GM19452 (cell line): ENCODE data around the gene TASP1.

ENCODE experiments used
- ATAC-seq: cut with Tn5 transposase; IDR thresholded peaks from one replicate; pipeline ENCODE4 v1.9.1; 2021; ENCODE audit not compliant: unreplicated experiment

The TASP1 gene

DNA sequence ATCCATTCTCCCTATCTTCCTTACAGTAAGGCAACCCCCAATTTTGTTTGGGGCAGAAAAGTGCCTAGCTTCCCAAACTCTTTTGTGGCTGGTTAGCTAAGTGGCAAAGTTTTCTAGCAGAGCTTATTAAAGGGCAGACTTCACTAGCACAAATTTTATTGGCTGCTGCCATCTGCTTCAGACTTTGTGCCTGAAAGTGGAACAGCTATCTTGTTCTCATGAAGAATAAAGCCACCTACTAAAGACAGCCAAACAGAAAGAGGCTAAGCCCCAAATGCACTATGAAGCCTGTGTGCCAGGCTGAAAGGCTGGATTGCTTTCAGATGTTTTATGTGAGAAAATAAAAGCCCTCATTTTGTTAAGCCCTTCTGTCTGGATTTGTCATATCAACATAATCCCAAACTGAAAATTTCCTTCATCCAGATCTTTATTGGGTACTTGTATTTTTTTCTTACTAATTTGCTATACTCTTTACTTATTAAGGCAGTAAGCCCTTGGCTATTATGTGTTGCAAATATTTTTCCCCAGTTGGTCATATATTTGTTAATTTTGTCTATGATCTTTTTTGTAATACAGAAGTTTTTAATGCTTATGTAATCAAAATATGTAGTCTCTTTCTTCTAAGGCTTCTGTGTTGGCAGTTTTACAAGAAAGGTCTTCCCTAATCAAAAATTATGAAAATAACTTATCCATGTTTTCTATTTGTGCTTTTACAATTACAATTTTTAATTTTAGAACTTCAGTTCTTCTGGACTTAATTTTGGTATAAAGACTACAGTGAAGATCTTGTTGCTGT, 191.1 kb downstream of the TASP1 start:
- ATAC-seq = no peak

DNA sequence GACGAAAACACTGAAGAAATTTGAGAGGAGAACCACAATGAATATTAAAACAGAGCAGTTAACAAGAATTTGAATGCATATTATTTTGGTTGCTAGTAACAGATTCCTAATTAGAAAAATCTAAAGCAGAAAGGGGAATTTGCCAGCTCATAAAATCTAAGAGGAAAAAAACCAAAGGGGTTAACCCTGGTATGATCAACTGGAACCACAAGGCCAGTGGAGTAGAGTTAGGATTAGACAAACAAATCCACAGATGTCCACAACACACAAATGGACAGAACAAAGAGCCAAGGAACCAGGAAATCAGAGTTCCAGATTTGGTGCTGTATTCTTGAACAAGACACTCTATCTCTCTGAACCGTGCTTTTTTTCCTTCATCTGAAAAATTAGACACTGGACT, 195.0 kb downstream of the TASP1 start:
- no peak for ATAC-seq

DNA sequence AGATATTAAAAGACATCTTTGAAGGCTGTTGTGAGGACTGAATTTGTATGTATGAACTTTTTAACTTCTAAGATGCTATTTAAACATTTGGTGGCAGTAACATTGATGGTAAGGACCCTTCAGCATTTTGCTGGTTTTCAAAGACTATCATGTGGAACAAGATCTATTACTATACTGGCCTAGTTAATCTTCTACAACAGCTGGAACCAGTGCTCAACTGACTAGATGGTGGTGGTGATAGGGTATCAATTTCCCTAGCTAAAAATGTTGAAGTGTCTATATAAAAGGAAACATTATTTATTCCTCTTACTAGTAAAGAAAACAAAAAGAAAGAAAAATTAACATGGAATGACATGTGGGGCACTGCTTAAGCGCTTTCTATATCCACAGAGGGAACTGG, 195.7 kb downstream of the TASP1 start:
- no peak for ATAC-seq

DNA sequence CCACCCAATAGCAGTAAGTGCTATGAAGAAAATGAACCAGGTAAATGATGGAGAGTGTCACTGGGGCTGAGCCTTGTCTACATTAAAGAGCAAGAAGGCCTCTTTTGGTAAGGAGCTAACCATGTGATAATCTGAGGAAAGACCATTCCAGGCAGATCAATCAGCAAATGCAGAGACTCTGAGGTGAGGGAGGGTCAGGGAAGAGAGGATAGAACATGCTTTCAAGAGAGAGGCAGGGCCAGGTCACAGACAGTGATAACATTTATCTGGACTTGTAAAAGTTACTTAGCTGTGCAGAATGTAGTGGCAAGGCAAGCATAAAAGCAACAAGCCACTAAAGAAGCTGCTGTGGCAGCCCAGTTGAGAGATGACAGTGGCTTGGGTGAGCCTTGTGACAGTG, 197.3 kb downstream of the TASP1 start:
- ATAC-seq = no peak

DNA sequence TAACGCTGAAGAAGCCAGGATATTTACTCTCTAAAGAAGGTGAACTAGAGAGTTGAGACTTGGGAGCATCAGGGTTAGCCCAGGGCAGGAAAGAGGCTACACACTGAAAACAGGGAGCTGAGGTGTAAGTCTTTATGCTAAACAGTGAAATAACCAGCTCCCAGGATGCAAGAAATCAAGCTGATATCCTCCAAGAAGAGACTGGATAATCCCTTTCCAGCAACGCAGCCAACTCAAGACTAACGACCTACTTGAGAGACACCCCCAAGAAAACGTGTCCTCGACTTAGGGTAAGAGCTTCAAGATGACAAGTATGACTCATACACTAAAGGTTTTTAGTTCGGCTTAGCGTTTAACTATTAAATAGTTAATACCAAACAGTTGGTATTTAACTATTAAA, 202.2 kb downstream of the TASP1 start:
- ATAC-seq = no peak

DNA sequence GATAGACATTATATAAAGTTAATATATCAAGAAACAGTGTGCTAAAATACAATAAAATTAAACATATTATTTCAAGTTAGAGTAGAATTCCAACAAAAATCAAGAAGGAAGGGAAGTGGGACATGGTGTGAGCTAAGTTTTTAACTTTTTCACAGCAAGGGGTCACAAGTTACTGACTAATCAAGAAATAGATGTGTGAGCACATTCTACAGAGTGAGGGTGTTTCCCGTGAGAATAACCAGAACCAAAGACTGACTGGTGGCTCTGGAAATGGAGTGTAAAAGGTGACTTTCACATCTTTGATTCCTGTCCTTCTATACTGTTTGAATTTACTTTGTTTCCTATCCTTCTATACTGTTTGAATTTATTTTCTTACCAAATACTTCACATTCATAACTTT, 206.6 kb downstream of the TASP1 start:
- ATAC-seq = no peak

DNA sequence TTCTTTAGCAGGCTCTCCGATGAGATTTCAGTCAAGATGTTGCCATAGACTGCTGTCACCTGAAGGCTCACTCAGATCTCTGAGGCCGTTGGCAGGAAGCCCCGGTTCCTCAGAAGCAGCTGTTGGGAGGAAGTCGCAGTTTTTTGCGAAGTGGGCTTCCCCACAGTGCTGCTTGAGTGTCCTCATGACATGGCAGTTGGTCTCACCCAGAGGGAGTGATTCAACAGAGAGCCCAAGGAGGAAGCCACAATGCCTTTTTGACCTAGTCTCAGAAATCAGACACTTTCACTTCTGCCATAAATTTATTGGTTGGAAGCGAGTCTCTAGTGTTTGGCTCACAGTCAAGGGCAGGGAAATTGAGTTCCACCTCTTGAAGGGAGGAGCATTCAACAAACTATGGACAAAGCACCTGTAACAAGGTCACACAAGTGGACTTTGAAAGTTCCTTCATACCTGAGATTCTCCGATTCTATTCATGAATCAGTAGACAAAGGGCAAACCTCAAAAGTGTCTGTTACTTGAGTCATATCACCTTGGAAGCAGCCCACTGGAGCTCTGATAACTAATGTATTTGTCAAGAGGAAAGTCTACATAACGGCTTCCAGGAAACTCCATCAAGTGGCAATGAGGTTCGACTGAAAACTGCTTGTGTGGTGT, 208.3 kb downstream of the TASP1 start:
- no peak for ATAC-seq

DNA sequence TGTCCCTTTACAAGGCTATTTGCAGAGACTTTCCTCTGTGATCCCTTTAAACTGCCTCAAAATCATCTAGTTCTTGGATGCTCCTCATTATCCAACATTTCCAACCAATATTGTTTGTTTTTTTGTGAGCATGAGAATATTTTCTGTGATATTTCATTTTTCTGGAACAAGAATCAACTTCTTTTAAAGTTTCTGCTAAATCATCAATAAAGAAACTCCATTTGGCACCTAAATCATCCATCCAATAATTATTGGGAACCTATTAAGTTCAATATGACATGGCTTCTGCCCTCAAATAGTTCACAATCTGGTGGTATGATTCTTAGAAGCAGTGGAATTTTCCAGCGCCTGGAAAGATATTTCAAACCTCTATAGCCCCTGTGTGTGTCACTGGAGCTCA, 210.0 kb downstream of the TASP1 start:
- no peak for ATAC-seq

DNA sequence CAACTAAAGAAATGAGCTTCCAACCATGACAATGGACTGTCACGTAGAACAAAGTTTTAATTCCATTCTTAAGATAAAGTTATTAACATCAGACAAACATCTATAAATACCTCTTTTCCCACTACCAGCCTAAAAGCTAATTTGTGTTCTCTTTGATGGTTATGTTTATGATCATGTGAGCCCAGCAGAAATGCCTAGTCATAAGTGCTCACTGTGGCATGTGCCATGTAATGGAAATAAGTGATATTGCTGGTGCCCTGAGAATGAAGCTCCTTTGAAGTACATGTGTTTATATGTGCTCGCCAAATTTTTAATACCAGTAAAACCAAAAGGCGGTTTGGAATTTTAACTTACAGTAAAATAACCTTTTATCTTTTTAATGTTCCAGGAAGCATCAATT, 211.9 kb downstream of the TASP1 start:
- ATAC-seq = no peak

DNA sequence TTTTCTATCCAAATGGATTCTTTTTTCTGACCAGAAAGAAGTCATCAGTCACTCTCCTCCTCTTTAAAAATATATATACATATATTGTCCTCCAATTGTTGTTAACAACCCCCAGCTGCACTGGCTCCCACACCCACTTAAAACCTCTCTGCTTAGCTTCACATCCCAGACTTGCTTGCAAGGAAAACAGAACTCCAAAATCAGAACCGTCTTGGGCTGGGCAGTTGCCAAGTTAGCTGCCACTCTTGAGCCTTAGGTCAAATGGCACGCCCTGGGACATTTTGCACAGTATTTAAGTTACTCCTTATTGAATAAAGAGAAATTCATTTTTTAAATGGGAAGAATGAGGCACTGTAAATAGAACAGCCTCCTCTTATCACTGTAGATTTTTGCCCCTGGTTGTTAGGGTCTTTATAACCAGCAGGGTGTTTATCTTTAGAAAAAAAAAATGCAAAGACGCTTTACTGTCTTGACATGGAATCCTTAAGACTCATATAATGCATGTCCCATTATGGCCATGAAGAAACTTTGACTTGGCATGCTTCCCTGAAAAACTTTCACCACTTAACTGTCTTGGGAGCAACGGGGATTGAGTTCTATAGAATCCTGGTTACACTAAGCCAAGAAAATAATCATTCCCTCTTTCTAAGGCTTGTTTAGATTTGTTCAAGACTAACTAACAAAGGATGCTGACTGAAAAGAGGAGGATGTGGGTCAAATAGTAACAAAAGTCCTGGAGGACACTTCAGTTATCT, 213.2 kb downstream of the TASP1 start:
- no peak for ATAC-seq

DNA sequence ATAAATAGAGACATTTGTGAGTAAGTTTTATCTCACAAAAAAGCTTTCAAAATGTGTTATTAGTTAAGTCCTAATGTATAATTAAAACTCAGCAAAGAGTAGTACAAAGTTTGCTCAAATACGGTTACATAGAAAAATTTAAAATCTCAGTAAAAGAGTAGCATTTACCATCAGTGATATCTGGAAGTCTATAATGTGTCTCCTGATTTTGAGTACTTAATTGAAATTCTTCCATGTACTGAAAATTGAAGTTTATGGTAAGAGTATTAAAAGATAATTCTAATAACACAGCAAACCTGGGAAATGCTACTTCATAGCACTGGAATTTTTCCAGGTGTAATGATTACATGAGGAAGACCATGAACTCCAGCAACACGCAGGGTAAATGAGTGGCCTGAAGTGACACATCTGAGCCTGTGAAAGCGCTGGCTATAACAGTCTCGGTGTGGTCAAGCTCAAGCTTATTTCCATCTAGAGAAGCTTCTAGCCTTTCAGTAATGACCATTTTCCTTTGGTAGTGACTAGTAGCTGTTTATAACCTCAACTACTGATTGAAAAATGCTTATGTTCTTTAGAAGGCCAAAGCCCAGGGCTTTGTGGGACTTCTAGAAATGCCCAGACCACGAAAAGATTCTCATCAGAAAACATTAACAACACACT, 214.4 kb downstream of the TASP1 start:
- no peak for ATAC-seq

DNA sequence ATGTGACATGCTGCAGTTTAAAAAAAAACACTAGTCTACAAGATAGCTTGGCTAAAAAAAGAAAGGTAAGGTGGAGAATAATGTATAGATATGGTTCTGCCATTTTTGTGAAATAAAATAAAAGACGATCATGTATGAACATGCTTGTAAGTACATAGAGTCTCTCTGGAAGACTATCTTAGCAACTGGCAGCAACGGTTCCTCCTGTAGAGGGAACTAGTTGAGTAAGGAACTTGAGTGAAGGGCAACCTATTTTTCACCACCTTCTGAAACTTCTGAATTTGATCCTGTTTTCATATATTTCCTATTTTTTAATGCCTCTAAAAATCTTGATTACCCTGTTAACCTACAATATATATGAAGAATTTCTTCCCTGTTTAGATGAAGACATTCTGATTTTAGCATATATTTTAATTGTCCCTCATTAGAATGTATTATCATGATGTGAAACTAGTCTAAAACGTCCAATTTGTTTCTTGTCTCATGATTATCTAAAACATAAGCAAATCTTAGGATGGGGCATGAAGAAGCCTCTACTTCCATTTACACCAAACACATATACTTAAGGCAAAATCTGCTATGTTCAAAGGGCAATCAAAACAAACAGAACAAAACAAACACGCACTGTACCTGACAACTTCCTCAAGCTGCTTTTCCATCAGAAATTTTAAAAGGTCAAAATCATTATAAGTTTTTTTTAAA, 215.1 kb downstream of the TASP1 start:
- no peak for ATAC-seq

DNA sequence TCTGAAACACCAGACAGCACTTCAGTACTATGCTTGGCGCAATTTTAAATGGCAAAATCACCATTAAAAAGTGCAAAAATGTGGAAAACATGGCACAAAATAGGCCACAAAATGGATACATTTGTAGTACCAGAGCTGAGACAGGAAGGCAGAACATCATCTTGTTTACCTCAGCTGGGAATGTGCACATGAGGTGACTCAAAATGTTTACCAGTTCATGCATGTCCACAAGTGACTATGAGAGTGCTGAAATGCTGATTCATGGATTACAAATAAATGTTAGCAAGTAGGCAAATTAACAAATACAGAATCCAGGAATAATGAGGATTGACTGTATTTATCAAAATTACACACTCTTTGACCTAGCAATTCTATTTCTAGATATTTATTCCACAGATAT, 216.1 kb downstream of the TASP1 start:
- no peak for ATAC-seq

DNA sequence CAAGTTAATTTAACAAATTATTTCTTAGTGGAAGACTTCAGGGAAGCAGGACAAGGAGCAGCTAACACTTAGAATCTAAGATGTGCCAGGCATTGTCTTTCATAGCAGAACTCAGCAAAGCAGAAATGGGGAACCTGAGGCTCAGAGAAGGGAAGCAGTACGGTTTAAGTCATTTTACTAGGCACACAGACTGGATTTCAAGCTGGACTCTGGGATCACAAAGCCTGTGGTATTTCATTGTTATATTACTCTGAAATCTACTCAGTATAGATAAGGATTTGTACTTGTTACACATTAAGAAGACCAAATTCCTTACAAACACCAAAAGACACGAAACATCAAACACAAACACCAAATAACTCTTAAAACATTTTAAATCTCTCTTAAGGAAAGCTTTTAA, 218.1 kb downstream of the TASP1 start:
- no peak for ATAC-seq

DNA sequence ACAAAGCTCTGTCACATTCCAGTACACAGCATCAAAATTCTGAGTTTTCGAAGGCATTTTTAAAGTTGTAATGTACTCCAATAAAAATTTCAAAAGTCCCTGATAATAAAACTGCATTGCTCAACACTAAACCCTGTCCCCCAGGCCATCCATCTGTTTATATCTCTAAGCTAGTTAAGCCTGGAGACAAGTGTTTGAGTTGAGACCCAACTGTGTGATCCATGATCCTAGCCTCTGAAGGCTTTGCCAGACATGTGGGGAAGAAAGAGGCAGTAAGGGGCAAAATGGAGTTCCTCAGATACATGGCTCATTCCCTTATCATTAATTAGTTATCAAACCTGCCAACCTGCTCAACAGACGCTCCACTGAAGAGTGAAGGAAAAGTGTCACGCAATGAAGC, 219.3 kb downstream of the TASP1 start:
- no peak for ATAC-seq

DNA sequence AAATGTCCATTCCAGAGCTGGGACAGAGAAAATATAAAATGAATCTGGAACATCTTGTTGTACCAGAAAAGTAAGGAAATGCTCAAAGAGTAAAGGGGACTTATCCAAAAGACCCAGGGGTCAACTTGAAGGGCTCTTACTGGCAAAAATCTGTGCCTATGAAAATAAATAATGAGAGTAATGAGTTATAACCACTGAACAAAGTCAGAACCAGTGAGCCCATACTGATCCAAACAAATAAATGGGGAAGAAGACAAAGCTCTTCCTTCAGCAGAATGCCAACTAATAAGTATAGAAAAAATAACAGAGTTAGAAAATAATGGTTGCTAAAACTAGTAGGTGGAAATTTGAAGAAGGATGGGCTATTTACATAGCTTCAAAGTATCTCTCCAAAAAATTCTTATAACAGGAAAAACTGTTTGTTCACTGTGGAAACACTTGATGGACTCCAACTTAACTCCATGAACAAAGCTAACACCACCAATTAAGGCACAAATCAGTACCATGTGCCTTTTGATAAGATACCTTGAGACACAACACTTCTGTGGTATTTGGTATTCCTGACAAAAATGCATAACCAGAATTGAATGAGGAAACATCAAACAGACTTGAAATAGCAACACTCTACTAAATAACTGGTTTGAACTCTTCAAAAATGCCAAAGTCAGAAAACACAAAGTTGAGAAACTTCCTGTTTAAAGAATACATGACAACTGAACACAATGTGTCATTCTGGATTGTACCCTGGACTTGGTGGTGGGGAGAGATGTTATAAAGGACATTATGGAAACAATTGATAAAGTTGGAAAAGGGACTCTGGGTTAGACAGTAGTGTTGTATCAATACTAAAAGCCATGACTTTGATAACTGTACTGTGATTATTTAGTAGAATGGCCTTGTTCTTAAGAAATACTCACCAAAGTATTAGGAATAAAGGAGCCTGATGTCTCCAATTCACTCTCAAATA, 220.2 kb downstream of the TASP1 start:
- ATAC-seq = no peak

DNA sequence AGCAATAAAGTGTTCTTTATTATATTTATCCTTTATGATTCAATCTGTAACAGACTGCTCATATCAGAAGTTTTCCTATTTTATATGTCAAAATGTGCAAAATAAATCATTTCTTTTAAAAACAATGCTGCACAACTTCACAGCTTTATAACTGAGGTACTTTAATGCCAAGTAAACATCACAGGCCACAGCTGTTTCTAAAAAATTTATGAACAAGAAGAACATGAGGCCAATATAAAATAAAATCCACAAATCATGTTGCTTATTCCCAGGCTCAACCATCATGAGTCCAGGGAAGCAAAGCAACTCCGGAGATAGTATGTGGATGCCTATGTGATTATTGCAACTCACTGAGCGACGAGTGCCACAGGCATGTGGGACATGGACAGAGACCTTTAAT, 222.2 kb downstream of the TASP1 start:
- no peak for ATAC-seq

DNA sequence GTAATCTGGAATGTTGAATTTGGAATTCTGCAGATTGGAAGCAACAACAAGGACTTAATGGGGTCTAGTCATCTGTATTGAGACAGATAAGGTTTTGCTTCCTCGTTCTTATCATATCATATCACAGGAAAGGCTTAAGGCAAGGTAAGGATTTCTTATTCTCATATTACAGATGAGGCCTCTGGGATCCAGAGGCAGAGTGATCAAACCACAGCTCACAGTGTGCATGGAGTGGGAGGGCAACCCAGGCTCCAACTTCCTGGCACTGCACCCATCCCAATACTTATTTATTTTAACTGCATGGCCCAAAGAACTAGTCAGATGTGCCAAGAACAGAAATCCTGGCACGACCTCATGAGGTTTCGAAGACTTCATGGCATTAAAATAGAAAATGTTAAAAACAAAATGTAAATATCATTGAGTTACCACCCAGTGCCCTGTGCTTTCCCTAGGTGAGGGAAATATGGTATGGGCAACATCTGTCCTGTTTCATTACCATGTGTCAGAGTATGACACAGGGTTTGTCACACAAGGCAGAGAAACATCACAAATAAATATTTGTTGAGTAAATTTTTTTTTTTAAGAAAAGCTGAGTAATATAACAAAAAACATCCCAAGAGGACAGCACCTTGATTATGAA, 225.8 kb downstream of the TASP1 start:
- no peak for ATAC-seq

DNA sequence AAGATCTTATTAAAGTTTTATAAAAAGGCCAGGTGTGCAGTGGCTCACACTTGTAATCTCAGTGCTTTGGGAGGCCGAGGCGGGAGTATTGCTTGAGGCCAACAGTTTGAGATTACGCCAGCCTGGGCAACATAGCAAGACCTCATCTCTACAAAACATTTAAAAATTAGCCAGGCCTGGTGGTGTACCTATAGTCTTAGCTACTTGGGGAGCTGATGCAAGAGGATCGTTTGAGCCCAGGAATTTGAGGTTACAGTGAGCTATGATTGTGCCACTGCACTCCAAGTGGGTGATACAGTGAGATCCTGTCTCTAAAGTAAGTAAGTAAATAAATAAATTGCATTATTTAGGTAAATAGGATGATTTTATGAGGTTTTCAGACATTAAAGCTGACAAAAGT, 234.4 kb downstream of the TASP1 start:
- no peak for ATAC-seq
